K562 (cell line): Measurements from ENCODE around the gene VTA1. TPM values are rescaled to one million over a fixed set of nuclear protein-coding genes. Genes with fewer than 3 reads are reported as not detected.

Experiments used
- polyA plus RNA-seq, 8 experiments: library from polyadenylated mRNA; depleted of rRNA in 4 of 8; stranded (reverse) in 5 of 8; unstranded in 3 of 8; fragments of >200 nt; fragmentation: Nextera tagmentation in 2 of 8; fragmentation: Illumina TruSeq in 1 of 8; extraction: Ambion mirVana in 2 of 8; extraction: Trizol in 1 of 8; gene quantifications; 2 replicates each; pipeline versions ENCODE4 v1.2.1 to v1.2.3, GENCODE V29; 2011 to 2014; ENCODE audit warnings: inconsistent platforms in 1 of 8, missing spikeins in 1 of 8
- total RNA-seq, 7 experiments: library from RNA; depleted of rRNA in 6 of 7; stranded (reverse); fragments of >200 nt in 6 of 7; fragmentation: Illumina TruSeq in 2 of 7; extraction: Trizol in 2 of 7; gene quantifications; 2 replicates each; pipeline versions ENCODE4 v1.2.1 to v1.2.3, GENCODE V29; 2011 to 2021; ENCODE audit warnings: low replicate concordance in 1 of 7

The VTA1 gene
- total and polyA plus RNA-seq, 9 of the 15 experiments (the other 6 are each of a cell fraction or from before 2014, with no cell fraction given): 47.8 to 182 (median 84.6) TPM

Other genes with a start within 250 kb of the VTA1 start
- not detected in 2 replicates for gene GJE1, start 14.3 kb upstream of the VTA1 start, total RNA-seq (2014; rRNA removed)
- gene GJE1, start 14.3 kb upstream of the VTA1 start, total RNA-seq (2014; rRNA removed; fragmentation: Illumina TruSeq; extraction: Trizol): not detected in 2 replicates
- not detected in 2 replicates for gene GJE1, start 14.3 kb upstream of the VTA1 start, total RNA-seq (2015; rRNA removed; fragmentation: Illumina TruSeq; extraction: Trizol)
- not detected in 2 replicates for gene GJE1, start 14.3 kb upstream of the VTA1 start, total RNA-seq (2021)
- gene GJE1, start 14.3 kb upstream of the VTA1 start, polyA plus RNA-seq (2011; rRNA removed): not detected in 2 replicates
- gene GJE1, start 14.3 kb upstream of the VTA1 start, polyA plus RNA-seq (2014; fragmentation: Illumina TruSeq; extraction: Trizol): not detected in 2 replicates
- gene GJE1, start 14.3 kb upstream of the VTA1 start, polyA plus RNA-seq (2014; fragmentation: Nextera tagmentation; extraction: Ambion mirVana): not detected
- not detected in 2 replicates for gene GJE1, start 14.3 kb upstream of the VTA1 start, polyA plus RNA-seq (2014; rRNA removed)
- gene NMBR, start 141 bp upstream of the VTA1 start, total RNA-seq (2014; rRNA removed): not detected in 2 replicates
- not detected in 2 replicates for gene NMBR, start 141 bp upstream of the VTA1 start, total RNA-seq (2014; rRNA removed; fragmentation: Illumina TruSeq; extraction: Trizol)
- gene NMBR, start 141 bp upstream of the VTA1 start, total RNA-seq (2015; rRNA removed; fragmentation: Illumina TruSeq; extraction: Trizol): not detected in 2 replicates
- gene NMBR, start 141 bp upstream of the VTA1 start, total RNA-seq (2021): not detected in 2 replicates
- gene NMBR, start 141 bp upstream of the VTA1 start, polyA plus RNA-seq (2011; rRNA removed): not detected in 2 replicates
- not detected in 2 replicates for gene NMBR, start 141 bp upstream of the VTA1 start, polyA plus RNA-seq (2014; fragmentation: Illumina TruSeq; extraction: Trizol)
- not detected for gene NMBR, start 141 bp upstream of the VTA1 start, polyA plus RNA-seq (2014; fragmentation: Nextera tagmentation; extraction: Ambion mirVana)
- not detected in 2 replicates for gene NMBR, start 141 bp upstream of the VTA1 start, polyA plus RNA-seq (2014; rRNA removed)
- gene ADGRG6, start 154.7 kb downstream of the VTA1 start, total RNA-seq (2014; rRNA removed): under 0.01 and 0.05 TPM in 2 replicates
- under 0.01 TPM in 1 of 2 replicates, not detected in the other for gene ADGRG6, start 154.7 kb downstream of the VTA1 start, total RNA-seq (2014; rRNA removed; fragmentation: Illumina TruSeq; extraction: Trizol)
- not detected in 2 replicates for gene ADGRG6, start 154.7 kb downstream of the VTA1 start, total RNA-seq (2015; rRNA removed; fragmentation: Illumina TruSeq; extraction: Trizol)
- 0.11 and 0.13 TPM in 2 replicates for gene ADGRG6, start 154.7 kb downstream of the VTA1 start, total RNA-seq (2021)
- 0.04 and 0.06 TPM in 2 replicates for gene ADGRG6, start 154.7 kb downstream of the VTA1 start, polyA plus RNA-seq (2011; rRNA removed)
- not detected in 2 replicates for gene ADGRG6, start 154.7 kb downstream of the VTA1 start, polyA plus RNA-seq (2014; fragmentation: Illumina TruSeq; extraction: Trizol)
- gene ADGRG6, start 154.7 kb downstream of the VTA1 start, polyA plus RNA-seq (2014; fragmentation: Nextera tagmentation; extraction: Ambion mirVana): not detected
- not detected in 2 replicates for gene ADGRG6, start 154.7 kb downstream of the VTA1 start, polyA plus RNA-seq (2014; rRNA removed)